GM19351 (cell line): ENCODE measurements around the gene ADM2.
"Not testable (repeated sequence)": the region's sequence is repeated elsewhere in the genome, so short reads cannot be mapped to it uniquely, and the experiment has no call there.

Experiments used
- ATAC-seq: cut with Tn5 transposase; IDR thresholded peaks from one replicate; pipeline ENCODE4 v1.9.1; 2021; ENCODE audit warnings: mild to moderate bottlenecking, moderate library complexity; ENCODE audit not compliant: unreplicated experiment

Gene ADM2

GRCh38 chr22:50533856-50534711 lies 52.7 kb downstream of the ADM2 start:
- not testable (repeated sequence) for ATAC-seq

GRCh38 chr22:50535113-50535512 lies 53.8 kb downstream of the ADM2 start:
- ATAC-seq = no peak
